IPS DF 4.7 (cell line): Measurements from ENCODE around the gene CCL17.
"Not testable (repeated sequence)": the region's sequence is repeated elsewhere in the genome, so short reads cannot be mapped to it uniquely, and the experiment has no call there.

Experiments used
- DNase-seq: peaks from one replicate; pipeline ENCODE4 v3.0.0-alpha.2; 2013; ENCODE audit warnings: low spot score; ENCODE audit errors: extremely low read depth

CCL17 gene

GRCh38 chr16:57403965-57404817, at the start of gene CCL17:
Gene CCL17, plus strand, starts transcription at chr16:57404767. Its CDS starts 9,166 bp downstream, at chr16:57413933.
- no peak for DNase-seq

GRCh38 chr16:57355898-57356414, 48.6 kb upstream of the CCL17 start:
- no peak for DNase-seq

- DNase-seq = no peak
Measured at GRCh38 chr16:57356547-57356946, 48.0 kb upstream of the CCL17 start.

- no peak for DNase-seq
Measured at GRCh38 chr16:57357330-57358085, 47.1 kb upstream of the CCL17 start.

GRCh38 chr16:57358086-57358420, 46.5 kb upstream of the CCL17 start:
- no peak for DNase-seq

GRCh38 chr16:57358527-57359095, 46.0 kb upstream of the CCL17 start, which contains the start of gene CCL22:
Gene CCL22, plus strand, starts transcription at chr16:57358783. Its CDS starts 34 bp downstream, at chr16:57358817.
- DNase-seq = no peak

- no peak for DNase-seq
Measured at GRCh38 chr16:57360321-57360935, 44.1 kb upstream of the CCL17 start.

- no peak for DNase-seq
Measured at GRCh38 chr16:57361404-57361803, 43.2 kb upstream of the CCL17 start.

- no peak for DNase-seq
Measured at GRCh38 chr16:57364143-57364542, 40.4 kb upstream of the CCL17 start.

- DNase-seq = no peak
Measured at GRCh38 chr16:57366544-57367040, 38.0 kb upstream of the CCL17 start.

GRCh38 chr16:57367116-57367752, 37.3 kb upstream of the CCL17 start:
- no peak for DNase-seq

GRCh38 chr16:57371494-57372371, 32.8 kb upstream of the CCL17 start:
- no peak for DNase-seq

GRCh38 chr16:57372372-57373116, 32.0 kb upstream of the CCL17 start, which contains the start of gene CX3CL1:
Gene CX3CL1, plus strand, starts transcription at chr16:57372490. Its CDS starts 79 bp downstream, at chr16:57372569.
- peak; percentile 49 for DNase-seq

- DNase-seq = no peak
Measured at GRCh38 chr16:57373117-57373947, 31.2 kb upstream of the CCL17 start.

- DNase-seq = no peak
Measured at GRCh38 chr16:57374067-57374534, 30.5 kb upstream of the CCL17 start.

- not testable (repeated sequence) for DNase-seq
Measured at GRCh38 chr16:57374925-57375465, 29.6 kb upstream of the CCL17 start.

- DNase-seq = no peak
Measured at GRCh38 chr16:57376313-57376818, 28.2 kb upstream of the CCL17 start.
